ENCODE data around the gene CFAP91.

DNA sequence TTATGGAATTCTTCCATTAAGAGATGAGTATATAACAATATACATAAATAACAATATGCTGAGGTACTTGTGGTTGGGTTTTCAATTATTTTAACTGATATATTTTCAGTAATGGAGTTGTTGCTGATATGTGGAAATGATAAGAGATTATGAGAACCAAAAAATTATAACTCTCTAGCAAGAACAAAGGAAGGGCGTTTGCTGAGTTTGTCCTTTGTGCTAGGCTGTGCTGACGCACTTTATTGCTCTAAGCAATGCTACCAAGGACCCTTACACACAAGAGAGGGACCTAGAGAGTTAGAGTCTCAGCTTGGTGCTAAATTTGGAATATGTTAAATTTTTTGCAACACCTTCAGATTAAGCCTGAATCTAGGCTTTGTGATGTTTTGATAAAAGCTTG is 24.1 kb downstream of the CFAP91 start:
- TF ChIP-seq CTCF (IDR thresholded peaks at IDR 0.05) (no peak), POLR2A (IDR thresholded peaks at IDR 0.05) (no peak)
